ENCODE data around the gene ZXDC.
A peak's percentile ranks its signal among the peaks of the same experiment; 100 is the strongest.

The ZXDC gene

GRCh38 chr3:126477061-126477380 lies 1.3 kb upstream of the ZXDC start:
- H3K4me3 Mint-ChIP-seq = peak overlapping the region; percentile 57
- H3K27ac Mint-ChIP-seq = peak overlapping the region; percentile 67
- H3K36me3 Mint-ChIP-seq (ENCODE audit: low read depth) = peaks cover 26% of the 10 kb centered on the region
- peaks cover 33% of the 10 kb centered on the region for H3K4me1 Mint-ChIP-seq (ENCODE audit: low read depth)
- DNase-seq = no peak
- no peaks in the 10 kb centered on the region for H3K9me3 Mint-ChIP-seq
- H3K27me3 Mint-ChIP-seq = no peaks in the 10 kb centered on the region

- Mint-ChIP-seq H3K36me3 (ENCODE audit: low read depth) (peaks cover 32% of the 10 kb centered on the region), H3K27ac (peak overlapping the region; percentile 87), H3K9me3 (no peaks in the 10 kb centered on the region), H3K4me1 (ENCODE audit: low read depth) (peaks cover 36% of the 10 kb centered on the region), H3K4me3 (peak overlapping the region; percentile 80), H3K27me3 (no peaks in the 10 kb centered on the region)
- DNase-seq = peak; percentile 84
These were observed 722 bp upstream of the ZXDC start for GRCh38 chr3:126476166-126477060.

- peaks cover 49% of the 10 kb centered on the region for H3K36me3 Mint-ChIP-seq (ENCODE audit: low read depth)
- peak overlapping the region; percentile 93 for H3K27ac Mint-ChIP-seq
- H3K9me3 Mint-ChIP-seq = no peaks in the 10 kb centered on the region
- peak; percentile 64 for DNase-seq
- H3K4me1 Mint-ChIP-seq (ENCODE audit: low read depth) = peaks cover 49% of the 10 kb centered on the region
- H3K27me3 Mint-ChIP-seq = no peaks in the 10 kb centered on the region
- peak overlapping the region; percentile 92 for H3K4me3 Mint-ChIP-seq
These were observed 936 bp downstream of the ZXDC start for GRCh38 chr3:126474498-126475412.

GRCh38 chr3:126473292-126474168 lies 2.2 kb downstream of the ZXDC start:
- peak overlapping the region; percentile 92 for H3K4me3 Mint-ChIP-seq
- H3K4me1 Mint-ChIP-seq (ENCODE audit: low read depth) = peaks cover 61% of the 10 kb centered on the region
- H3K9me3 Mint-ChIP-seq = no peaks in the 10 kb centered on the region
- peaks cover 61% of the 10 kb centered on the region for H3K36me3 Mint-ChIP-seq (ENCODE audit: low read depth)
- peak; percentile 32 for DNase-seq
- H3K27ac Mint-ChIP-seq = peak overlapping the region; percentile 82
- no peaks in the 10 kb centered on the region for H3K27me3 Mint-ChIP-seq

- Mint-ChIP-seq H3K36me3 (ENCODE audit: low read depth) (peaks cover 72% of the 10 kb centered on the region), H3K27ac (peak overlapping the region; percentile 82), H3K27me3 (no peaks in the 10 kb centered on the region), H3K9me3 (no peaks in the 10 kb centered on the region), H3K4me1 (ENCODE audit: low read depth) (peaks cover 69% of the 10 kb centered on the region), H3K4me3 (peak overlapping the region; percentile 92)
- peak; percentile 33 for DNase-seq
These were observed 3.2 kb downstream of the ZXDC start for GRCh38 chr3:126472277-126473006.

GRCh38 chr3:126469479-126469878 lies 6.2 kb downstream of the ZXDC start:
- Mint-ChIP-seq H3K9me3 (no peaks in the 10 kb centered on the region), H3K4me3 (no peak overlapping the region), H3K36me3 (ENCODE audit: low read depth) (peaks cover 99% of the 10 kb centered on the region), H3K27ac (peak overlapping the region; percentile 84), H3K27me3 (no peaks in the 10 kb centered on the region), H3K4me1 (ENCODE audit: low read depth) (peaks cover 70% of the 10 kb centered on the region)
- DNase-seq = peak; percentile 9

- H3K27me3 Mint-ChIP-seq = no peaks in the 10 kb centered on the region
These were observed 7.4 kb downstream of the ZXDC start for GRCh38 chr3:126468028-126468891.

GRCh38 chr3:126467611-126467955 lies 8.1 kb downstream of the ZXDC start:
- Mint-ChIP-seq H3K4me3 (no peak overlapping the region), H3K27me3 (no peaks in the 10 kb centered on the region), H3K4me1 (ENCODE audit: low read depth) (peaks cover 52% of the 10 kb centered on the region), H3K9me3 (no peaks in the 10 kb centered on the region), H3K27ac (no peak overlapping the region), H3K36me3 (ENCODE audit: low read depth) (peaks cover 99% of the 10 kb centered on the region)
- DNase-seq = peak; percentile 13

More at GRCh38 chr3:126468028-126468891, 7.4 kb downstream of the ZXDC start:
- DNase-seq = peak; percentile 23
- no peak overlapping the region for H3K4me3 Mint-ChIP-seq
- peaks cover 59% of the 10 kb centered on the region for H3K4me1 Mint-ChIP-seq (ENCODE audit: low read depth)
- peaks cover 99% of the 10 kb centered on the region for H3K36me3 Mint-ChIP-seq (ENCODE audit: low read depth)
- H3K27ac Mint-ChIP-seq = peak overlapping the region; percentile 84
- no peaks in the 10 kb centered on the region for H3K9me3 Mint-ChIP-seq

- Mint-ChIP-seq H3K4me1 (ENCODE audit: low read depth) (peaks cover 46% of the 10 kb centered on the region), H3K9me3 (no peaks in the 10 kb centered on the region), H3K27me3 (no peaks in the 10 kb centered on the region), H3K4me3 (no peak overlapping the region), H3K36me3 (ENCODE audit: low read depth) (peaks cover 99% of the 10 kb centered on the region), H3K27ac (peak overlapping the region; percentile 56)
- peak; percentile 16 for DNase-seq
These were observed 8.6 kb downstream of the ZXDC start for GRCh38 chr3:126466886-126467610.

- Mint-ChIP-seq H3K4me1 (ENCODE audit: low read depth) (peaks cover 42% of the 10 kb centered on the region), H3K4me3 (no peak overlapping the region), H3K27ac (peak overlapping the region; percentile 39), H3K27me3 (no peaks in the 10 kb centered on the region), H3K36me3 (ENCODE audit: low read depth) (peaks cover 99% of the 10 kb centered on the region), H3K9me3 (no peaks in the 10 kb centered on the region)
- no peak for DNase-seq
These were observed 9.7 kb downstream of the ZXDC start for GRCh38 chr3:126465928-126466544.

- peak; percentile 26 for DNase-seq
- Mint-ChIP-seq H3K9me3 (no peaks in the 10 kb centered on the region), H3K36me3 (ENCODE audit: low read depth) (peaks cover 96% of the 10 kb centered on the region), H3K27me3 (no peaks in the 10 kb centered on the region), H3K27ac (peak overlapping the region; percentile 39), H3K4me3 (no peak overlapping the region), H3K4me1 (ENCODE audit: low read depth) (peaks cover 34% of the 10 kb centered on the region)
These were observed 10.7 kb downstream of the ZXDC start for GRCh38 chr3:126464997-126465396.

GRCh38 chr3:126464494-126464893 lies 11.2 kb downstream of the ZXDC start:
- no peaks in the 10 kb centered on the region for H3K9me3 Mint-ChIP-seq
- H3K36me3 Mint-ChIP-seq (ENCODE audit: low read depth) = peaks cover 96% of the 10 kb centered on the region
- DNase-seq = no peak
- no peaks in the 10 kb centered on the region for H3K27me3 Mint-ChIP-seq
- no peak overlapping the region for H3K4me3 Mint-ChIP-seq
- peaks cover 30% of the 10 kb centered on the region for H3K4me1 Mint-ChIP-seq (ENCODE audit: low read depth)
- peak overlapping the region; percentile 33 for H3K27ac Mint-ChIP-seq
